GM12874 (cell line): ENCODE data around the gene MYH15.
A peak's percentile ranks its signal among the peaks of the same experiment; 100 is the strongest.

ENCODE experiments used
- CTCF ChIP-seq: IDR thresholded peaks from 2 replicates; pipeline ENCODE4 v1.5.1; 2011; ENCODE audit warnings: low read depth, mild to moderate bottlenecking, control low read depth, low read length, moderate library complexity; ENCODE audit not compliant: insufficient read depth

MYH15 gene

GRCh38 chr3:108486941-108487340, 23.5 kb downstream of the MYH15 start:
- TF ChIP-seq CTCF: no peak

GRCh38 chr3:108486338-108486737, 24.1 kb downstream of the MYH15 start:
- TF ChIP-seq CTCF: no peak

- TF ChIP-seq CTCF: no peak
Observed at GRCh38 chr3:108485146-108485545, 25.2 kb downstream of the MYH15 start.

- TF ChIP-seq CTCF: no peak
Observed at GRCh38 chr3:108479224-108479623, 31.2 kb downstream of the MYH15 start.

GRCh38 chr3:108477511-108478147, 32.8 kb downstream of the MYH15 start:
- peak; percentile 57 for TF ChIP-seq CTCF

- no peak for TF ChIP-seq CTCF
Observed at GRCh38 chr3:108475220-108475782, 35.1 kb downstream of the MYH15 start.

GRCh38 chr3:108474581-108474980, 35.8 kb downstream of the MYH15 start:
- no peak for TF ChIP-seq CTCF
